ENCODE measurements around the gene PKN3. TPM values are rescaled to one million over a fixed set of nuclear protein-coding genes. Genes with fewer than 3 reads are reported as not detected.

Gene PKN3
- total RNA-seq, 1 donor from 2014 or later = 13.4 TPM

DNA sequence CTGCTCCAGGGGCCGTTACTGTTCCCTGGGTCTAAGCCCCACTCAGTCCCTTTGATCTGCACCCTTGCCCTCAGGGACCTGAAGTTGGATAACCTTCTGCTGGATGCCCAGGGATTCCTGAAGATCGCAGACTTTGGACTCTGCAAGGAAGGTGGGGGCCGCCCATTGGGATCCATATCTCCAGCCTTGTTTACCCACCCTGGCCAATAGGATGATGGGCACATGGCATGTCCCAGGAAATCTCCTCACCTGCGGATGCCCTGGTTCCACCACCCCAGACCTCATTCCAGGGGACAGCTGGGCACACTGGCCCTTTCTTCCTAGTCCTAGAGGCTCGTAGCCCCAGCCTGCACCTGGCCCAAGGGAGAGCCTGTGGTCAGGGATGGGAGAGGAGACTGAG is 16.2 kb downstream of the PKN3 start:
- H3K4me3 ChIP-seq = no peak overlapping the region
- TF ChIP-seq, protein P1, sequence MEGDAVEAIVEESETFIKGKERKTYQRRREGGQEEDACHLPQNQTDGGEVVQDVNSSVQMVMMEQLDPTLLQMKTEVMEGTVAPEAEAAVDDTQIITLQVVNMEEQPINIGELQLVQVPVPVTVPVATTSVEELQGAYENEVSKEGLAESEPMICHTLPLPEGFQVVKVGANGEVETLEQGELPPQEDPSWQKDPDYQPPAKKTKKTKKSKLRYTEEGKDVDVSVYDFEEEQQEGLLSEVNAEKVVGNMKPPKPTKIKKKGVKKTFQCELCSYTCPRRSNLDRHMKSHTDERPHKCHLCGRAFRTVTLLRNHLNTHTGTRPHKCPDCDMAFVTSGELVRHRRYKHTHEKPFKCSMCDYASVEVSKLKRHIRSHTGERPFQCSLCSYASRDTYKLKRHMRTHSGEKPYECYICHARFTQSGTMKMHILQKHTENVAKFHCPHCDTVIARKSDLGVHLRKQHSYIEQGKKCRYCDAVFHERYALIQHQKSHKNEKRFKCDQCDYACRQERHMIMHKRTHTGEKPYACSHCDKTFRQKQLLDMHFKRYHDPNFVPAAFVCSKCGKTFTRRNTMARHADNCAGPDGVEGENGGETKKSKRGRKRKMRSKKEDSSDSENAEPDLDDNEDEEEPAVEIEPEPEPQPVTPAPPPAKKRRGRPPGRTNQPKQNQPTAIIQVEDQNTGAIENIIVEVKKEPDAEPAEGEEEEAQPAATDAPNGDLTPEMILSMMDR (IDR thresholded peaks at IDR 0.05) = no peak
- no peak for ATAC-seq
- no peak overlapping the region for H3K27ac ChIP-seq
- no peaks in the 10 kb centered on the region for H3K9me3 ChIP-seq
- H3K27me3 ChIP-seq = no peaks in the 10 kb centered on the region
- no peaks in the 10 kb centered on the region for H3K4me1 ChIP-seq
- intact Hi-C loops (cut with DNase I) = no loop called here
- peaks cover 4% of the 10 kb centered on the region for H3K36me3 ChIP-seq
- no peak for DNase-seq

DNA sequence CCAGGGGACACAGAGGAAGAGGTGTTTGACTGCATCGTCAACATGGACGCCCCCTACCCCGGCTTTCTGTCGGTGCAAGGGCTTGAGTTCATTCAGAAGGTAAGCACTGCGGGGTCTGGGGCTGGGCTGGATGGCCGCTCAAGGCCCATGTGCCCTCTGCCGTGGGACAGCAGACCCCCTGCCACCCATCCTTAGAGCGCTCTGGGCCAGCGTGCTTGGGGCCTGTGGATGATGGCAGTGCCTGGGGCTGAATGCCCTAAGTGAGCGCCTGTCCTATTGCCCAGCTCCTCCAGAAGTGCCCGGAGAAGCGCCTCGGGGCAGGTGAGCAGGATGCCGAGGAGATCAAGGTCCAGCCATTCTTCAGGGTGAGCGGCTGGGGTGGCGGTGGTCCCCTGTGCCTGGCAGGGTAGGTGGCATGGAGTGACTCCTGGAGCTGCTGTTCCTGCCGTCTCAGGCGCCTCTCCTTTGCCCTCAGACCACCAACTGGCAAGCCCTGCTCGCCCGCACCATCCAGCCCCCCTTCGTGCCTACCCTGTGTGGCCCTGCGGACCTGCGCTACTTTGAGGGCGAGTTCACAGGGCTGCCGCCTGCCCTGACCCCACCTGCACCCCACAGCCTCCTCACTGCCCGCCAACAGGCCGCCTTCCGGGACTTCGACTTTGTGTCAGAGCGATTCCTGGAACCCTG is 17.8 kb downstream of the PKN3 start:
- intact Hi-C loops (cut with DNase I) = no loop called here
- TF ChIP-seq, protein P1 (IDR thresholded peaks at IDR 0.05) = no peak
- no peak for ATAC-seq
- Histone ChIP-seq H3K9me3 (no peaks in the 10 kb centered on the region), H3K4me1 (no peaks in the 10 kb centered on the region), H3K36me3 (peaks cover 4% of the 10 kb centered on the region), H3K4me3 (no peak overlapping the region), H3K27ac (no peak overlapping the region), H3K27me3 (no peaks in the 10 kb centered on the region)
- no peak for DNase-seq

DNA sequence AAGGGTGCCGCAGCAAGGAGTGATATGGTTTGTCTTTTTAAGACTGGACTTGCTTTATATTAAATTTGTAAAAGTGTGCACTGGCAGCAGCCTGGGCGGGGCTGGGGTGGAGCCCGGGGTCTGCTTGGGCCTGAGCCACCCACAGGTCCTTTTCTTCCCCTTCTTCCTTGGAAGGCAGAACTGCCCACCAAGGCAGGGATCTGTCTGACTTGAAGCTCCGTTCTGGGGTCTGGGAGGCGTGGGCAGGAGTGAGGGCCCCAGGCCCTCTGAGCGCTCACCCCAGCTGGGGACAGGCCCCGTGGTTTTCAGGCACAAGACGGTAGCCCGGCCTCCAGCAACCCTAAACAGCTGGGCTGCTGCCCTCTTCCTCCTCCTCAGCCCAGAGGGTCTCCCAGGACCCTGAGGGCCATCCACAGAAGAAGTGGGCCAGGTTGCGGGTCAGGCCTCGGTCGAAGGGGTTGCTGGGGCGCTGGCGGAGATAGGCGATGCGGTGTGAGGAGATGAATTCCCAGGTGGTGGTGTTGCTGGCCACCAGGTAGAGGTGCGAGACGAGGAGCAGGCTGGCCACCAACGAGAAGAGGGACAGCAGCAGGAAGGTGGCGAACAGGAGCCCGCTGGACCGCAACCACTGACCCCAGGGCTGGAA is 18.7 kb downstream of the PKN3 start:
- H3K27ac ChIP-seq = no peak overlapping the region
- H3K4me1 ChIP-seq = no peaks in the 10 kb centered on the region
- DNase-seq (no peak), ATAC-seq (no peak)
- TF ChIP-seq, protein P1 (IDR thresholded peaks at IDR 0.05) = no peak
- H3K27me3 ChIP-seq = no peaks in the 10 kb centered on the region
- H3K36me3 ChIP-seq = peaks cover 4% of the 10 kb centered on the region
- intact Hi-C loops (cut with DNase I) = no loop called here
- H3K9me3 ChIP-seq = no peaks in the 10 kb centered on the region
- no peak overlapping the region for H3K4me3 ChIP-seq

DNA sequence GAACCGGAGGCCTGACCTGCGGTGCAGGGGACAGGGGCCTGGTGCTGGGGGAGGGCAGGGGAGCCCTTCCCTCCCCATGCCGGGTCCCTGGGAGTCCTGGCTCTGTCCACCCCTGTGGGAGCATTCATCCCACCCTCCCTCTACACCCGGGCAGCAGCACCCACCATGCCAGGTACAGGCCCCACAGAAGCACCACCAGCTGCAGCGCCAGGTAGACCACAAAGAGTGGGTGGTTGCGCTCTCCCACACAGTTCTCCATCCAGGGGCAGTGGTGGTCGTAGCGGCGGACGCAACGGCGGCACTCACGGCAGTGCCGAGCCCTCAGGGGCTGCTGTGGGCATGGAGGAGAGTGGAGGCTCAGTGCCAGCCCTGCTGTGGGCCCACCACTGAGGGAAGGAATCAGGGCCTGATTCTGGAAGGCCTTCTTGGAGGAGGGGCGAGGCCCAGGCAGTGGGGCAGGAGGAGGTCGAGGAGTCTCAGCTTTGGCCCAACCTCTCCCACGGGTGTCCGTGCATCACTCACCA is 19.2 kb downstream of the PKN3 start:
- no peak overlapping the region for H3K27ac ChIP-seq
- TF ChIP-seq, protein P1 (IDR thresholded peaks at IDR 0.05) = no peak

DNA sequence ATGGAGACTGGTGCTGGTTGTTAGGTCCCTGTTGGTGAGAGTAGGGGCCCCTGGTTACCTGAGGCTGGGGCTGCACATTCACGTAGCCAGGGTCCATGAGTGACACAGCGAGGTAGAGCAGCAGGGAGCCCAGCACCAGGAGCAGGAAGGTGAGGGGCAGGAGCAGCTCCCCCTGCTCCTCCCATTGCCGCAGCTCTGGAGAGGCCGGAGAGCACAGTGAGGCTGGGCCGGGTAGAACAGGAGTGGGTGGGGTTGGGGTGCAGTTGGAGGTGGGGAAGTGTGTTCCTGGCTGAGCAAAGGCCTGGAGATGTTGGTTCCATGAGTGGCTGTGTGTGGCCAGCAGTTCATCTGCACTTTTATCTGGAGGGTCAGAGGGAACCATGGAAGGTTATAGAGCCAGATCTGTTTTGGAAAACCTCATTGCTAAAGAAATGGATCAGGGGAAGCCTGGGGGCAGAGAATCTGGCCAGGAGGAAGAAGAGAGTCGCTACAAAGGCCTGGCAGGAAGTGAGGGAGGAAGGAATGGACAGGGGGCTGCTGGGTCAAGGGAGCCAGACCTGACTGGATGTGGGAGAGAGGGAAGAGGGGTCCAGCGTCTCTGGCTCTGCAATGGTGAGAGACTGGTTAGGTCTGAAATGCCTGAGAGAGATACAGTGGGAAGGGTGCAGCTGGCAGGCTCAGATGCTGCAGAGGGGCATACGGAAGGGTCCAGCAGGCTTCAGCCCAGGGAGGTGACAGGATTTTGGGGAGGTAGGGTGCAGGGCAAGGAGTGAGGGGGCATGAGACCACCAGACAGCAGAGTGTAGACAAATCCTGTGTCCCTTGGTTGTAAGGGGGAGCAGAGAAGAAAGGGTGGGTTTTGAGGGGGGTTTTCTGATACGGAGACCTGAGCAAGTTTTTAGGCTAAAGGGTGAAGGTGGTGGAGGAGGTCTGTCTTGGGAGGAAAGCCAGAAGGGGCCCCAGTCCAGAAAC is 20.4 kb downstream of the PKN3 start:
- no peaks in the 10 kb centered on the region for H3K9me3 ChIP-seq
- no peak overlapping the region for H3K27ac ChIP-seq
- no peak overlapping the region for H3K4me3 ChIP-seq
- intact Hi-C loops (cut with DNase I) = no loop called here
- DNase-seq (no peak), ATAC-seq (no peak)
- TF ChIP-seq, protein P1 (IDR thresholded peaks at IDR 0.05) = no peak
- no peaks in the 10 kb centered on the region for H3K27me3 ChIP-seq
- H3K36me3 ChIP-seq = peaks cover 4% of the 10 kb centered on the region
- H3K4me1 ChIP-seq = no peaks in the 10 kb centered on the region

More for the DNA sequence above, 19.2 kb downstream of the PKN3 start:
- no peak overlapping the region for H3K4me3 ChIP-seq
- intact Hi-C loops (cut with DNase I) = no loop called here
- H3K36me3 ChIP-seq = peaks cover 4% of the 10 kb centered on the region
- no peaks in the 10 kb centered on the region for H3K4me1 ChIP-seq
- DNase-seq (no peak), ATAC-seq (no peak)
- H3K9me3 ChIP-seq = no peaks in the 10 kb centered on the region
- H3K27me3 ChIP-seq = no peaks in the 10 kb centered on the region

Measured in upper lobe of right lung (tissue), 1 donor.